GM18520 (cell line): ENCODE data around the gene MMD.
A peak's percentile ranks its signal among the peaks of the same experiment; 100 is the strongest.
"Not testable (repeated sequence)": the region's sequence is repeated elsewhere in the genome, so short reads cannot be mapped to it uniquely, and the experiment has no call there.

ENCODE experiments used
- ATAC-seq: cut with Tn5 transposase; IDR thresholded peaks from one replicate; pipeline ENCODE4 v1.9.1; 2021; ENCODE audit not compliant: unreplicated experiment

MMD gene

DNA sequence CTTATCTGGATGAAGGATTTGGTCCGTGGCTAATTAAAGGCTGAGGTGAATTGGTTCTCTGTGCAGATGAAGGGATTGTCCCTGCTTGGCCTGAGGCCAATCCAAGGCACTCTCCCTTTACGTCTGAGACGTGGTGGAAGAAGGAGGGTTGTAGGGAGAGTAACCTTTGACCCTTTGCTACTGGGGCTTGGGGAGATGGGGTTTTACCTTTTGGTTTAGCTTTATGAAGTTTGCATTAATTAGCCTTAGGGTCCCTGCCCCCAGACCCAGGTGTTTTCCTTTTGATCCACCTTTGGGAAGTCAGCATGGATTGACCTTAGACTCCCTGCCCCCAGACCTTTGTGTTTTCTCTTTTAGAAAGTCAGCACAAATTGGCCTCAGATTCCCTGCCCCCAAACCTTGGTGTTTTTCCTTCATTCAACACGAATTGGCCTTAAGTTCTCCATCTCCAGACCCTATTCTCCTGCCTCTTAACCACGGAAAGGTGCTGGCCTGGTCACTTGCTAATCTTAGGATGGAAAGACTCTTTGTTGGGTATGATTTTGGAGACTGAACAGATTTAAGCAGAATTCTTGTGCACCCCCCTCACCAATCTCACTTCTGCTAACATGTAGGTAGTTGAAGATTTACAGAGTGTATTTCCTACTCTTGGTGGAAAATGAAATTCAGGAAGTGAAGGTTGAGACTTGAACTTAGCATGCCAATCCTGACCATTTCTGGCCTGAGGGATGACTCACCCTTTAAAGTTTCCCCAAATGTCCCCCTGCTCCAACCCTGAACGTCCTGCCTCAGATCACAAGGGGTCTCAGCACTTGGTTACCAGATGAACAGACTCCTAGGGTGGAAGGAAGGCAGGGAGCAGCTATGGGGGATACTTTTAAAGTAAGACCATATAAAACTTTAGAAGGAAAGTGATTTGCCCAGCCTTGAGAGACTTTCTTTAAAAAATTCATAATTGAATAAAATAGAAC, 23.1 kb upstream of the MMD start:
- ATAC-seq, result peak; percentile 61

DNA sequence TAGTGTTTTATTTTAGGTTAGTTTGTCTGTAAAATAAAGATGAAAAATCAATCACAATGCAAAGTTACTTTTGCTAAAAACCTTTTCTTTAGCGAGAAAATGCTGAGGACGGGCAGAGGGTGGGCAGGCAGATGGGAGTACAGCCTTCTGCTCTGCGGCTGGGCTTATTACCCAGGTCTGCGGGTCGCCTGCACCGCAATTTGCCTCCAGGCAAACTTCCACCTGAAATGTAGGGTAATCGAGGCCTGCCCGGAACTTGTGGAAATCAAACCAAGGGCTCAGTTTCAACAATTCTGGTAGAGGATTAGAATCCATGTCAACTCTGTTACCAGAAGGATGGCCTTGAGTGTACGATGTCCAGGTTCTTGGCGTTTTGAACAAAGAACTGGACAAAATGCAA, 22.3 kb upstream of the MMD start:
- ATAC-seq, result no peak

DNA sequence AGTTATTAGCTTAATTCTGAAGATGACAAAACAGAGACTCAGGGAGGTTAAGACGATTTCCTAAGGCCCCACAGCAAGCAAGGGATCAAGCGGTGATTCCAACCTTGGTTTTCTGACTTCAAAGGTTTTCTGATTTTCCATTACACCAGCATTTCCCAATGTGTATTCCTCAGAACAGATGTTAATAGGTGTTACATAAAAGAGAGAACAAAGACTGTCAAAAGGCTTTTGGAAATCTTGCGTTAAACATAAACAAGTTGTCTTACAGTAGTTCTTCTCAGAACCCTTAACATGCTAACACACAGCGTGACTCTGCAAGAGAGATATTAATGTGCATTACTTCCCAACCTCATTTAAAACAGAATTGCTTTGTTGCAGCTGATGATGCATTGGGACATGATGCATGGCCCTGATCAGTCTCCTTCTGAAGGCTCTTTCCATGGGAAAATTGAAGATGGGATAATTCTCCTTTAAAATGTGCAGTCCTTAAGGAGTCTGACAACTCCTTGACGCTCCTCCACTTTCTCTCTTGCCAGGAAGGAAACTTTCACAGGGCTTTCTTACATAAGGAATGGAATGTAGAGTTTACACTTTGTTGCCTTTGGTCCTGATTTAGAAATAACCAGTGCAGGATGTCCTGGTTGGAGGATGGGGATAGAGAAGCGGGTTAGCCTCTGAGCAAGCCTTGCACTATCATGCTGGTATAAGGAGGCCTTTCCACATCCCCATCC, 21.5 kb upstream of the MMD start:
- no peak for ATAC-seq

DNA sequence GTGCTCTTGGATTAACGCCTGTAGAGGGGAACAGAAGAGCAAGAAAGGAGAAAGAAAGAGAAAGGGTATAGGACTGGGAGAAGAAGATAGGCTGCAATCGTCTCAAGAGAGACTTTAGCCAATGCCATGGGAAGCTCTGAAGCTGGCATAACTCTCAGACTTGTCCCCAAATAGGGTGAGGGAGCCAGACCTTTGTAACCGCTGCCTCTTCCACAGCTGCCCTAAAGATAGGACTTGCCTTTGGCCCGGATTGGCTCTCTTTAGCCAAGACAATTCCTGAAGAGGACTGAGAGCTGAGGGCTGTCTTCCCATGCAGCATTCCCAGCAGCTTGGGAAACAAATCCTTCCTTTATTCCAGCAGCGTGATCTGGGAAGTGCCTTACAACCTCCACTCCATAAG, 20.8 kb upstream of the MMD start:
- ATAC-seq, result no peak

DNA sequence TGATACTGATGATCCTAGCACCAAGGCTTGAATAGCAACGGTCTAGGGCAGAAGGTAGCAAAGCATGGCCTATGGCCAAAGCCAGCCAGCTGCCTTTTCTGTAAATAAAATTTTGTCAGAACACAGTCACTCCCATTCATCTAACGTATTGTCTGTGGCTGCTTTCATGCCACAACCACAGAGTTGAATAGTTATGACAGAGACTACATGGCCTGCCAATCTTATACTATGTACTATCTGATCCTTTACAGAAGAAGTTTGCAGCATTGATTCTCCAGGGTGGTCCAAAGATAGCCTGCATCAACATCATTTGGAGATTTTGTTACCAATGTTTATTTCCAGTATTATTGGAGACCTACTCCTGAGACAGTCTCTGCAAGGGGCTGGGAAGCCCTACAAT, 19.9 kb upstream of the MMD start:
- no peak for ATAC-seq

DNA sequence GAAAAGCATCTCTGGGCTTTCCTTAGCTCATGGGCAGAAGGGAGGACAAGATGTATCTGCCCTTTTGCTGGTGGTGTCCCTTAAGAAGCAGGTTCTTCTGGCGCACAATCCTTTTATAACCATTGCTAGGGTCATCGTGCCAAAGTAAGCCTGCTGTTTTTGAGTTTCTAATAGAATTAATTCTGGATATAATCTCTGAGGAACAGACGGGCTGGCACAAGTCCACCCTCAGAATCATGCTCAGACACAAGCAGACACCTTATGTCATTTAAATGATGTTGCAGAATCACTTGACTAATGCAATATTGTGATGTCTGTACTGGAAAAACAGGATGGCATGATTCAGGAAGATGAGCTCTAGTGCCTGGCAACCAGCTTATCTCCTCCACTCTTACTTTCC, 18.8 kb upstream of the MMD start:
- ATAC-seq, result no peak

DNA sequence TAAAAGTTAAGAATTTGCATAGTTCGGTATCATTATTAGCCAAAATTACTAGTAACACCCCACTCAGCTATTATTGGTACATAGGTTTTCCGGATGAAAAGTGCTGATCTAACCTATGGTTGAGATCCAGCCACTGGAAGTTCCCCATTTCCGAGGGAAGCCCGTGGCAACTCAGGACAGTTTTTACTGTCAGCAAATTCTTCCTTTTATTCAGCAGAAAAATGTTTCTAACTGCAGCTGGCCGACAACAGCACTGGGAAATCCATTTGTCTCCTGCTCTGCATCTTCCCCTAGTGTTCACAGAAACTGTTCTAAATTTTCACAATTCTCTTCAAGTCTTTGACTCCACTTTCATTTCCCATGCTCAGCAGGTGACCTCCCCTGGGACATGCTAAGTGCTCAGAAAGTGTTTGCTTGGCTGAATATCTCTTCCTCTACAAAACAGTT, 15.5 kb upstream of the MMD start:
- peak; percentile 61 for ATAC-seq

DNA sequence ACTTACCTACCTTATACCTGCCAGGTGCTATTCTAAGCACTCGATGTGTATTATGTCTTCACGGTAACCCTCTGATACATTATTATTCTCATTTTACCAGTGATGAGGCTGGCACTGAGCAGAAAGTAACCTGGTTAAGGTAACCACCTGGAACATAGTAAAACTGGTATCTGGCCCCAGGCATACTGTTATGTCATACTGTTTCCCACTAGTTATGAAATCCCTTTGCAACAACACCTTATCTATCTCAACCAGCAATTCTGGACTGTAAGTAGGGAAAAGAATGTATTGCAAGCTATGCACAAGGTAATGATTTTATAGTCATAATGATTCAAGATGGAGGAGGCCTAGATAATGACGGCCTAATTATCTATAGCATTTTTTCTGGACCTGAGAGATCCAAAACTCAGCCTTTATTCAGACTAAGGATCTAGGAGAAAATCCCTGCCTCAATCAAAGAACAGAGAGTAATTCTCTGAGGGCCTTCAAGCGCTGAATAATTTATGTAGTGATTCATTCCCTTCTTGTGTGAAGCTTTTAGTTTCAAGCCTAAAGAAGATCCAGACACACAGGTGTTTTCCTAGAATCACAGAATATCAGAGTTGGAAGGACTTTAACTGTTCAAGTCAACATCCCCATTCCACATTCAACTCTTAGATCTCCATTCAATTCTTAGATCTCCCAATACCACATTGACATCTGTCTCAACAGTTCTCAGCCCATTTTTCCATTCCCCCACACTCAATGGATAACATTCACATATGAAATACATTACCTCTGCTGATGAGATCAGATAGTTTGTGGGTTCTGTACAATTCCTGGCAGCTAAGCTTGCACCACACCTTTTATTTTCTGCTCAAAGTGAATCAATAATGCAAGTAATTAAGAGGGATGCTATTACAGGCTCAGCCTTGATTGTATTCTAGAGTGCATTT, 14.9 kb upstream of the MMD start:
- peak; percentile 20 for ATAC-seq

DNA sequence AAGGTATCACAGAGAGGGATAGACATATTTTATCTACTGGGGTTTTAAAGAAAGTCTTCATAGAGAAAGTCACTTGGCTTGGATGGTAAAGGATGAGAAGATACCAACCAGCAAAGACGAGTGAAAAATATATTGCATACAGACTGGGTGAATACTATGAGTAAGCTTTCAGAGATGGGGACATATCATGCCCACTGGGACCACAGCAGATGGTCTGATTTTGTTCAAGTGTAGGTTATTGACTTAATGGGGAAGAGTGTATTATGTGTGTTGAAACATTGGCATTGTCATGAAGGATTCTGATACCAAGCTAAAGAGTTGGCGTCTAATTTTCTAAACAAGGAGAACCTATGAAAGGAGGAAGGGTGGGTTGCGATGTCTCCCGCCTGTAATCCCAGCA, 13.8 kb upstream of the MMD start:
- no peak for ATAC-seq

DNA sequence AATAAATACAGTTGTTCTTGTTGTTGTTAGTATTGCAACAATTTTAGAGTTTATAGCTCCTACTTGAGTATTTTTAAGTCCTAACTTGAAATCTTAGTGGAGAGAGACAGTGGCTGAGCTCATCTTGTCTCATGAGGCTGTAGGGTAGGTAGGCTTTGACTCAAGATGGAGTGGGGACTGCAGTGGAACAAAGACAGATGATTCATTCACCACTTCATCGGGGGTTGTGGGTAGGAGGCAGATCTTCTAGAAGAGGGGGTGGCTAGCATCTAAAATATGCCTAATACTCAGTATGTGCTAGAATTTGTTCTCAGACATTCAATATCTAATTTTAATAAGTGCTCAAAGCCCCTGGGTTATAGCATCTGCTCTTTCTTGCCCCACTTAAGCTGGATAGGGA, 13.1 kb upstream of the MMD start:
- ATAC-seq, result no peak

DNA sequence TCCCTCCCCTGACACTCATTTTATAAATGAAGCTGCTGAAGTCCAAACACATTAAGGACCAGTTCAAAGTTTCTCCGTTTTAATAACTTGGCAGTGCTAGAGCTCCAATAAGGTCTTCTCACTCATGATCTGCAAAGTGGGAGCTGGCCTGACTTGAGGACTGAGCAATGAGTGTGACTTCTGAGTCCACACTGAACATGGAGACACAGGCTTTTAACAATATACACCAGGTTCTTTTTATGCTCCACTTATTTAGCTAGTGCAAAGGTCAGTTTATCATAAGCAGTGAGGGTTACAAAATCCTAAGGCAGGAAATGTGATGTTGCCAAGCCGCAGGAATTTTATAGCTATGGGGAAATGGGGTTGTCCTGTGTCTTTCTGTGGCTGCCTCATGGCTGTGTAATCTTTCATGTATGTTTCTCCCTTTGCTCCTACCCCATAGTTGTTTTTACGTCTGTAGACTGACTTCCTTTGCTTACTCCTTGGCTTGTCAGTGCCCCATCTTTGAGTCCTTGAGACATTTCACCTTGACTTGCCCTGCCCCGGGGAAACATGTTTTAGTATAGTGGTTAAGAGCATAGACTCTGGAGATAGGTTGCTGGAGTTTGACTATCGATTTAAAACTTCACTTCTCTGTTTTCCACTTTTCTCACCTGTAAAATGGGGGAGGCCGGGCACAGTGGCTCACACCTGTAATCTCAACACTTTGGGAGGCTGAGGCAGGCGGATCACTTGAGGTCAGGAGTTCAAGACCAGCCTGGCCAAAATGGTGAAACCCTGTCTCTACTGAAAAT, 12.2 kb upstream of the MMD start:
- ATAC-seq, result no peak

DNA sequence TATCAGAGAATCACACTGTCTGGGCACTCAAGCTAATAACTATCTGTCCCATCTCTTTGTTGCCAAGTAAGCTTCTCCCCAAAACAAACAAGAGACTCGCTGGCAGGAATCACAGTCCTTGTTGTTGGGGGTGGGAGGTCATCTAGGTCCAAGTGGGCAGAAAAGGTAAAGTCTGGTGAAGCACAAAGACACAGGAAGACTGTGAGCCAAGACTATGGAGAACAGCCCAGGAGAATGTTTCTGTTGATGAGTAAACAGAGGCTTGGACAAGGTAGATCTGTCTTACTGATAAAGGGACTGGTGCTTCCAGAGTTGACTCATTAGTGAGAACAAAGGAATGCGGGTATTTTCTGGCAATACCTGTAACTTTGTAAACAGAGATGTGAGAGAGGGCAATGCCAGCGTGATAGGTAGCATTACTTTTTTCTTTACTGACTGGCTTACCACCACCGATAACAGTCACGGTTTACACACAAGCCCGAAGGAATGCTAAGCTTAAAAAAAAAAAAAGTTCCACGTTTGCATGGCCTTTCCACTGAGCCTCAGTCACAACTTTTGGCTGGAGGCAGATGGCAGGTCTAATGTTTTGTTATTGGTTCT, 11.5 kb upstream of the MMD start:
- no peak for ATAC-seq

DNA sequence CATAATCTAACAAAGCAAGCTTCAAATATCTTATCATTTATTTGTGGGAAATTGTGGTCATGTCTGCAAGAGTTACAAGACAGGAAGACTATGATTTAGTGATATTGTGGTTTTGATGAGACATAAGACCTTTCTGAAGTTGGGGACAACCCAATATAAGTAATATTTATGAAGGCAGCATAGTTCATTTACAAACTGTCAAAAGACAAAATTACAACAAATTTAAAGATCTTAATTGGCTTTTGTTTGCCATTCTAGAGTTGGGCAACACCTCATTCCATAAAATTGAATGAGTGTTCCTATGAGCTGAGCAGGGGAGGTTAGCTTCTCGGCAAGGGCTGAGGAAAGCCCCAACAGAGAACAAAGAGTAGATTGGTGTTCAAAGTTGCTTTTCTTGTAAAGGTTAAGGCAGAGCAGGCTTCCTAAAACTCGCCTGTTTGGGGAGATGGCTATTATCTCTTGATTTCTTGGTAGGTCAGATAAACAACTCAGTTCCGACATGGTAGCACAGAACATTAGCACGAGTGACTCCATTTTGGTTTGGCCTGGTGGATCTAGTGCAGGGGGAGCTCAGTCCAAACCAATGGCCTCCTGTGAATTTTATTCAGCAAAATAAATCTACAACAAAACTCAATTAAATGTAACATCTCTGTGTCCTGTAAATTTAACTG, 10.9 kb upstream of the MMD start:
- no peak for ATAC-seq

DNA sequence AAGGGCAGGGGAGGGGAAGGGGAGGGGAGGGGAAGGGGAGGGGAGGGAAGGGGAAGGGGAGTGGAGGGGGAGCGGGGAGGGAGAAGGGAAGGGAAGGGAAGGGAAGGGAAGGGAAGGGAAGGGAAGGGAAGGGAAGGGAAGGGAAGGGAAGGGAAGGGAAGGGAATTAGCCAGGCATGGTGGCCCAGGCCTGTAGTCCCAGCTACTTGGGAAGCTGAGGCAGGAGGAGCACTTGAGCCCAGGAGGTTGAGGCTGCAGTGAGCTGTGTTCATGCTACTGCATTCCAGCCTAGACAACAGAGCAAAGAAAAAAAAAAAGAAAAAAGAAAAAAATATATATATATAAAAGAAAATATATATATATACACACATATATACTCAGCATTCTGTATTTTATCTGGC, 10.3 kb upstream of the MMD start:
- not testable (repeated sequence) for ATAC-seq

DNA sequence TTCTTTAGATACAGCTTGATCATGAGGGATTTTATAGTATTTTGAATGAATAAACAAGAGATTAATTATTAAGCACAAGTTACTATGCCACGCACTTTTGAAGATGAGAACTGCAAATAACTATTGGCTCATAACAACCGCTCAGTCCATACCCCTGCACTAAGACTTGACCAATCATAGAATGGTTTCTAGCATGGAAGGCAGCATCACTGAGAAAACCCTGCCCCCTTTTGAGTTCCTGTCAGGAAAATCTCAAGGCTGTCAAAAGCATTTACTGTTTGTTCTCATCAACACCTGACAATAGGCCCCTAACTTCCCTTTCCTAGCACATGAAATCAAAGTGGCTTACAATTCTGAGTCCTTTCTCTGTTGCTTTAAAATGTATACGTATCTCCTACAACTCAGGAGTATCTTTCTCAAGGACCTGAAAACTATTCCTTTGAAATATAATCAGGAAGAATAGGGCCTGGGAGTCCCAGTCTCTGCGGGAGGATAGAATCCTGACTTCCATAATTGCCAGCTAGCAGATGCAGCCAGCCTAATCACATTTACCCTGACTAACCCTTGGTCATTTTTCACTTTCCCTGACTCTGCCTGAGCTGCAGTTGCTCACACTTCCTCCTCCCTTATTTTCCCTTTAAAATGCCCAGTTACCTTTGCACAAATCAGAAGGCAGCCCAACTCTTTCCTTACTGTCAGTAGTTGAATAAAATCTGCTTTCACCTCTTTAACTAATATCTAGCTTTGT, 9.1 kb upstream of the MMD start:
- no peak for ATAC-seq

DNA sequence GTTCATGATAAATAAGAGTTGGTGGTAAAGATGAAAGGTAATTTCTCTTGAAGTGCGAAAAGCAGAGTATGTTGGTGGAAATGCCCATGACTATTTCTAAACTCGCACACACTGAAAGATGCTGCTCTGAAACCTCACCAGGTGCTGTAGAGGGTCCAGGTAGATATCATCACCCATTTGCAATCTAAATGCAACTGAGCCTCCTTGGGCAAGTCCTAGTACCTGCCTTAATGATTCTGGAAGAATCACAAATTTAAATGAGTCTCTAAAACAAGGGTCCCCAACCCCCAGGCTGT, 5.9 kb upstream of the MMD start:
- peak; percentile 32 for ATAC-seq

DNA sequence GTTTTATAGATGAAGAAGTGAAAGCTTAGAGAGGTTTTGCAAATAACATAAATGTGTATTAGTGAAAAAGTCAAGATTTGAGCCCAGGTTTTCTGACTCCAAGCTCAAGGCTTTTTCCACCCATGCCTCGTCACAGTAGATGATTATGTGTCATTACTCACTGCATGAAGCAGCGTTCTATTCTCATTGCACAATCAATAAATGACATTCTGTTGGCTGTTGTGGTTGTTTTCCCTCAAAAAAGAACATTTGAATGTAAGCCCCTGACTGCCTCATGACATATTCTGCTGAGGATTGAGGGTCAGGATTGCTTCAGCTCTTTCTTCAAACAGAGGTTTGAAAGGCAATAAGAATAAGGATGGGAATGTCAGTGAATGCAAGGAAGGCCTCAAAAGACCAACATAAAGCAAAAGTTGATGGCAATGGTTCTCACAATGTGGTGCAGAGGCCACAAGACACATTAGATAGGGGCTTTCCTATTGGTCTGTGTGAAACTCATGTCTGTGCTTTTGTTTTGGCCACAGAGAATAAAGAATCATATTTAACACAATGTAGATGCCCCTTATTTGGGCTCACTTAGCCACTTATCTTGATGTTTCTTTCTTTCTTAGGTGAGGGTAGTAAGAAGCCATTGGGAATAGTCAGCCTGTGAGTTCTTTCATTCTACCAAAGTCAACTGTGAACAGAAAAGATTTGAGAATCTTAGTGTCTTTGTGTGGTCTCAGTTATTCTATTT, 5.4 kb upstream of the MMD start:
- peak; percentile 57 for ATAC-seq

DNA sequence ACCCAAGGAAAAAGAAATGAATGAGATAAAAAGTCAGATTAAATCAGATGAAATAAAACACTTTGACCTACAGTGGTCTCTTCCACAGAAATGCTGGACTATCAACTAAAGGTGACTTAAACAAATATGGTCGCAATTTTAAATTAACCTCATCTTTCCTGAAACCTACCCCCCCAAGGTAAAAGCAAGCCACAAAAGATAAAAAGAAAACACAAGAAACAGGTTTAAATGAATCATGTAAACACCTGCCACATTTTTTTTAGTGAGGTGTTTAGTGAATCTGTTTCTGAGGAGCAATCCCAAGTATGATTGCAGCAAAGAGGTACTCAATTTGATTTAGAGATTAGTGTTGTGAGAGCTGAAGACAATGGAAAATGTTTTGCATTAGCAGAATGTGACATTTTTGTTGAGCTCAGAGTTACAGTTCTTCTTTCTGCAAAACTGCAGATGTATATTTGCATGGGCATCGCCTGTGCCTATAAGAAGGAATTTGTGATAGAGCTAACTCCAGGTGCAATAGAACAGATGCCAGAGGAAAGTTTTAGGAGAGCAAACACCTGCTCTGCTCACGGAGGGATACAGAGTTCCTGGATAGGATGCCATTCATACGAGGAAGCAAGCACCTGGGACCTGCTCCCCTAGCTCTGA, 3.4 kb upstream of the MMD start:
- no peak for ATAC-seq
